ENCODE measurements around the gene KCTD2.

KCTD2 gene

DNA sequence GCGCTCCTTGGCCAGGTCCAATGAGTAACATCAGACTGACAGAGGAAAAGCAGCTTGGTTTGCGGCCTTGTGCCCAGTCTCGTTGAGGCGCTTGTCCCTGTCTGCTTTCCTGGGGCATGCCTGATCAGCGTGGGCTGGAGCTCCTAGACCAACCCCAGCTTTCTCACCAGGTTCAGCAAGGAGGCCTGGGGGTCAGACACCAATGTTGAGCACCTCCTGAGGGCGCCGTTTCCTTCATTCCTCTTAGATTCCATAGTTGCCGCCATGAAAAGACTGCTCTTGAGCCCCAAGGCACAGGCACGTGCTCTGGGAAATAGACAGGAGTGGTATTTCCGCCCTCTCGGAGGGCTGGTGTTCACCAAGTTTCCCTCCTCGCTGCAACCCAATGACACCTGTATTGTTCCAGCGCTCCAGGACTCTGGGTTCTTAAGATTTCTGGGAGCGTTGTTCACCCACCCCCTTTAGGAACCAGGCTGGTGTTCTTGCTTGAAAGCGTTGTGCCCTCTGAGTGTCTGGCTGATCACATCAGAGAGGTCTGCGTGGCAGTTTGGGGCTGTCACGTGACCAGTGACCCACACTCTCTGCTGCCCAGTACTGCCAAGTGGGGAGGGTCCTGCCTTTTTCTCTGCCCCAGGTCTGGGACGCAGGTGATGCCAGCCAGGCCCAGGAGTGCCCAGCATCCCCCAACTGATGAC lies 18.0 kb downstream of the KCTD2 start:
- Histone ChIP-seq H3K4me2 (ENCODE audit: insufficient read depth, low read length) (no peak overlapping the region), H4K20me1 (ENCODE audit: insufficient read depth, low read length) (no peaks in the 10 kb centered on the region)

DNA sequence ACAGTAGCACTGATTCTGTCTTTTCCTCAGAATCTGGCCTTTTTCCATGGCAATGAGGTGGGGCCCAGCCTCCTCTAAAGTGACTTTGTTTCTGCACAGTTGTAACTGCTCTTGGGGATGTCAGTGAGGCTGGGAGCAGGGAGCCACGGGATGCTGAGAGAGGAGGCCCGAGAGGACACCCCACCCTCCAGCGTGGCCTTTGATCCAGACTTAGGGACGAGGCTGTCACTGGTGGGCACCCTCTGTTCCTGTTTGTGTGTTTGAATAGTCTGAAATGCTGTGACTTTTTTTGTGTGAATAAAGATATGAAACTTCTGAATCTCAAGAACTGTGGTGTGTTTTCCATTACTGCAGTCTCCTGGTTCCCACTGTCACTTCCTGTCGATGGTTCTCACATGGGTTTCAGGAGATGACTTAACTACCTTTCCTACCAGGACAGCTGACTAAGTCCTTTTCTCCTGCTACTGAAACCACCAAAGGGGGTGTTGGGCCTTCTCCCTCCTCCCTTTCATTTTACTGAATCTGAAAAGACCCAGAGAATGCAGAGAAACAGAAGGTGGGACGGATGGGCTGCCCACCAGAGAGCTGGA lies 18.6 kb downstream of the KCTD2 start:
- TF ChIP-seq, protein P1, sequence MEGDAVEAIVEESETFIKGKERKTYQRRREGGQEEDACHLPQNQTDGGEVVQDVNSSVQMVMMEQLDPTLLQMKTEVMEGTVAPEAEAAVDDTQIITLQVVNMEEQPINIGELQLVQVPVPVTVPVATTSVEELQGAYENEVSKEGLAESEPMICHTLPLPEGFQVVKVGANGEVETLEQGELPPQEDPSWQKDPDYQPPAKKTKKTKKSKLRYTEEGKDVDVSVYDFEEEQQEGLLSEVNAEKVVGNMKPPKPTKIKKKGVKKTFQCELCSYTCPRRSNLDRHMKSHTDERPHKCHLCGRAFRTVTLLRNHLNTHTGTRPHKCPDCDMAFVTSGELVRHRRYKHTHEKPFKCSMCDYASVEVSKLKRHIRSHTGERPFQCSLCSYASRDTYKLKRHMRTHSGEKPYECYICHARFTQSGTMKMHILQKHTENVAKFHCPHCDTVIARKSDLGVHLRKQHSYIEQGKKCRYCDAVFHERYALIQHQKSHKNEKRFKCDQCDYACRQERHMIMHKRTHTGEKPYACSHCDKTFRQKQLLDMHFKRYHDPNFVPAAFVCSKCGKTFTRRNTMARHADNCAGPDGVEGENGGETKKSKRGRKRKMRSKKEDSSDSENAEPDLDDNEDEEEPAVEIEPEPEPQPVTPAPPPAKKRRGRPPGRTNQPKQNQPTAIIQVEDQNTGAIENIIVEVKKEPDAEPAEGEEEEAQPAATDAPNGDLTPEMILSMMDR (IDR thresholded peaks at IDR 0.05; ENCODE audit: borderline replicate concordance, extremely low read depth, low read length, poor library complexity, severe bottlenecking): no peak
- TF ChIP-seq EZH2 (IDR thresholded peaks at IDR 0.05; ENCODE audit: borderline replicate concordance, low read depth, low read length, severe bottlenecking): no peak
- H3K9ac ChIP-seq (ENCODE audit: low read depth, low read length): no peak overlapping the region
- H3K4me2 ChIP-seq (ENCODE audit: insufficient read depth, low read length): no peak overlapping the region
- no peaks in the 10 kb centered on the region for H3K79me2 ChIP-seq (ENCODE audit: insufficient read depth, low read length)
- DNase-seq (no peak), ATAC-seq (ENCODE audit: insufficient read depth, low read depth) (no peak)
- no peak overlapping the region for H3K4me3 ChIP-seq (ENCODE audit: low read depth in 1 of 2, low read length in 2 of 2)
- H3K36me3 ChIP-seq (ENCODE audit: insufficient read depth, low read length): peaks cover 45% of the 10 kb centered on the region
- H3K4me1 ChIP-seq (ENCODE audit: insufficient read depth, low read length): peaks cover 31% of the 10 kb centered on the region
- no peak overlapping the region for H2AFZ ChIP-seq (ENCODE audit: low read depth, low read length)
- H4K20me1 ChIP-seq (ENCODE audit: insufficient read depth, low read length): no peaks in the 10 kb centered on the region
- no peaks in the 10 kb centered on the region for H3K9me3 ChIP-seq (ENCODE audit: insufficient read depth, low read length, severe bottlenecking)
- peak overlapping the region; percentile 45 for H3K27ac ChIP-seq (ENCODE audit: low read length)
- no peaks in the 10 kb centered on the region for H3K27me3 ChIP-seq (ENCODE audit: insufficient read depth, low read length, poor library complexity)

More for the DNA sequence above, 18.0 kb downstream of the KCTD2 start:
- ATAC-seq (ENCODE audit: insufficient read depth, low read depth) (no peak), DNase-seq (no peak)
- H3K9ac ChIP-seq (ENCODE audit: low read depth, low read length): no peak overlapping the region
- no peaks in the 10 kb centered on the region for H3K27me3 ChIP-seq (ENCODE audit: insufficient read depth, low read length, poor library complexity)
- H3K4me1 ChIP-seq (ENCODE audit: insufficient read depth, low read length): peaks cover 31% of the 10 kb centered on the region
- no peak overlapping the region for H3K4me3 ChIP-seq (ENCODE audit: low read depth in 1 of 2, low read length in 2 of 2)
- H3K27ac ChIP-seq (ENCODE audit: low read length): peak overlapping the region; percentile 45
- no peak overlapping the region for H2AFZ ChIP-seq (ENCODE audit: low read depth, low read length)
- peaks cover 51% of the 10 kb centered on the region for H3K36me3 ChIP-seq (ENCODE audit: insufficient read depth, low read length)
- H3K79me2 ChIP-seq (ENCODE audit: insufficient read depth, low read length): no peaks in the 10 kb centered on the region
- H3K9me3 ChIP-seq (ENCODE audit: insufficient read depth, low read length, severe bottlenecking): no peaks in the 10 kb centered on the region
- no peak for TF ChIP-seq EZH2 (IDR thresholded peaks at IDR 0.05; ENCODE audit: borderline replicate concordance, low read depth, low read length, severe bottlenecking)
- TF ChIP-seq, protein P1 (IDR thresholded peaks at IDR 0.05; ENCODE audit: borderline replicate concordance, extremely low read depth, low read length, poor library complexity, severe bottlenecking): no peak

DNA sequence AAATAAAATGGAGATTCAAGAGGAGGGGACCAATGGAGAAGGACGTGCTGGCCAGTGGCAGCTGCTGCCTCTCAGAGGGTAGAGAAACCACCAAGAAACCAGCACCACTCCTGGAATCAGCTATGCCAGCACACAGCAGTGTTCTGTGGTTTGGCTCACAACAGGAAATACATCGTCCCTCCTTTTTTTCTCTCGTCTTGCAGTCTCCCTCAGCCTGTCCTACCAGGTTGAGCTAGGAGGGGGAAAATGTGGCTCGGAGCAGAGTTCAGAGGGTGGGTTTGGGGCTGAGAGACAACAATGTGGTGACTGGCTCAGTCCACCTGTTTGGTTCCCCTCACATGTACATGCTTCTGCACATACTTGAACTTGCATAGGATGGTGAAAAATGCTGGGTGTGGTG lies 20.8 kb downstream of the KCTD2 start:
- no peak for TF ChIP-seq EZH2 (IDR thresholded peaks at IDR 0.05; ENCODE audit: borderline replicate concordance, low read depth, low read length, severe bottlenecking)
- TF ChIP-seq, protein P1 (IDR thresholded peaks at IDR 0.05; ENCODE audit: borderline replicate concordance, extremely low read depth, low read length, poor library complexity, severe bottlenecking): no peak
- no peak overlapping the region for H3K9ac ChIP-seq (ENCODE audit: low read depth, low read length)
- peak overlapping the region; percentile 53; the same call in 1 of the 2 replicates for H2AFZ ChIP-seq (ENCODE audit: low read depth, low read length)
- no peaks in the 10 kb centered on the region for H3K27me3 ChIP-seq (ENCODE audit: insufficient read depth, low read length, poor library complexity)
- H3K4me1 ChIP-seq (ENCODE audit: insufficient read depth, low read length): peaks cover 31% of the 10 kb centered on the region
- peak overlapping the region; percentile 67 for H3K27ac ChIP-seq (ENCODE audit: low read length)
- no peaks in the 10 kb centered on the region for H3K79me2 ChIP-seq (ENCODE audit: insufficient read depth, low read length)
- peak overlapping the region; percentile 4; the same call in 1 of the 2 replicates for H3K4me2 ChIP-seq (ENCODE audit: insufficient read depth, low read length)
- no peak overlapping the region for H3K4me3 ChIP-seq (ENCODE audit: low read depth in 1 of 2, low read length in 2 of 2)
- ATAC-seq (ENCODE audit: insufficient read depth, low read depth) (peak; percentile 98), DNase-seq (peak; percentile 86)
- no peaks in the 10 kb centered on the region for H4K20me1 ChIP-seq (ENCODE audit: insufficient read depth, low read length)
- H3K36me3 ChIP-seq (ENCODE audit: insufficient read depth, low read length): peaks cover 25% of the 10 kb centered on the region
- H3K9me3 ChIP-seq (ENCODE audit: insufficient read depth, low read length, severe bottlenecking): no peaks in the 10 kb centered on the region
